Measurements from ENCODE around the gene SLC4A7. TPM values are rescaled to one million over a fixed set of nuclear protein-coding genes. Genes with fewer than 3 reads are reported as not detected.

SLC4A7 gene
- total and polyA plus RNA-seq, 2 donors (not counting 1 experiment from before 2014, with no cell fraction given): 9.4 to 46.9 TPM

GRCh38 chr3:27357665-27358258, 126.4 kb downstream of the SLC4A7 start:
- Histone ChIP-seq H3K27me3 (replicated peaks in 1 of 4; ENCODE audit: control extremely low read depth in 1 of 4, control insufficient read depth in 3 of 4, insufficient read depth in 4 of 4, low read length in 3 of 4) (no peaks in the 10 kb centered on the region), H3K4me1 (ENCODE audit: control insufficient read depth in 2 of 2, insufficient read depth in 2 of 2, low read length in 2 of 2) (peaks cover 22 to 29% of the 10 kb centered on the region in 2 donors), H3K79me2 (ENCODE audit: control insufficient read depth, insufficient read depth, low read length) (no peaks in the 10 kb centered on the region), H3K36me3 (replicated peaks in 1 of 2; ENCODE audit: control extremely low read depth in 1 of 2, control insufficient read depth in 1 of 2, extremely low read depth in 1 of 2, insufficient read depth in 2 of 2, low read length in 1 of 2) (no peaks in the 10 kb centered on the region), H3K27ac (ENCODE audit: low read length in 2 of 2) (no peak overlapping the region), H3K9ac (ENCODE audit: low read length) (no peak overlapping the region), H3K4me2 (replicated peaks; ENCODE audit: low read depth, low read length, poor library complexity, severe bottlenecking) (no peak overlapping the region), H3K9me3 (ENCODE audit: control extremely low read depth in 1 of 3, control insufficient read depth in 2 of 3, insufficient read depth in 1 of 3, low read length in 2 of 3) (no peaks in the 10 kb centered on the region), H3K4me3 (ENCODE audit: control extremely low read depth in 1 of 5, extremely low read depth in 1 of 5, insufficient read depth in 1 of 5, low read depth in 2 of 5, low read length in 4 of 5) (no peak overlapping the region), H4K20me1 (ENCODE audit: control insufficient read depth, insufficient read depth, low read length, poor library complexity, severe bottlenecking) (no peaks in the 10 kb centered on the region), H2AFZ (ENCODE audit: insufficient read depth, low read depth, low read length, poor library complexity, severe bottlenecking) (no peak overlapping the region)
- Mint-ChIP-seq H3K4me3 (no peak overlapping the region), H3K27ac (no peak overlapping the region), H3K4me1 (peaks cover 34% of the 10 kb centered on the region), H3K27me3 (no peaks in the 10 kb centered on the region), H3K9me3 (ENCODE audit: insufficient read depth) (no peaks in the 10 kb centered on the region)
- TF ChIP-seq, protein P1, sequence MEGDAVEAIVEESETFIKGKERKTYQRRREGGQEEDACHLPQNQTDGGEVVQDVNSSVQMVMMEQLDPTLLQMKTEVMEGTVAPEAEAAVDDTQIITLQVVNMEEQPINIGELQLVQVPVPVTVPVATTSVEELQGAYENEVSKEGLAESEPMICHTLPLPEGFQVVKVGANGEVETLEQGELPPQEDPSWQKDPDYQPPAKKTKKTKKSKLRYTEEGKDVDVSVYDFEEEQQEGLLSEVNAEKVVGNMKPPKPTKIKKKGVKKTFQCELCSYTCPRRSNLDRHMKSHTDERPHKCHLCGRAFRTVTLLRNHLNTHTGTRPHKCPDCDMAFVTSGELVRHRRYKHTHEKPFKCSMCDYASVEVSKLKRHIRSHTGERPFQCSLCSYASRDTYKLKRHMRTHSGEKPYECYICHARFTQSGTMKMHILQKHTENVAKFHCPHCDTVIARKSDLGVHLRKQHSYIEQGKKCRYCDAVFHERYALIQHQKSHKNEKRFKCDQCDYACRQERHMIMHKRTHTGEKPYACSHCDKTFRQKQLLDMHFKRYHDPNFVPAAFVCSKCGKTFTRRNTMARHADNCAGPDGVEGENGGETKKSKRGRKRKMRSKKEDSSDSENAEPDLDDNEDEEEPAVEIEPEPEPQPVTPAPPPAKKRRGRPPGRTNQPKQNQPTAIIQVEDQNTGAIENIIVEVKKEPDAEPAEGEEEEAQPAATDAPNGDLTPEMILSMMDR (IDR thresholded peaks at IDR 0.05): peak; percentile 81
- TF ChIP-seq EZH2 (IDR thresholded peaks at IDR 0.05; ENCODE audit: borderline replicate concordance, insufficient read depth, low read depth, low read length, poor library complexity, severe bottlenecking): no peak
- ATAC-seq (ENCODE audit: low read depth) (peak; percentile 80), DNase-seq (peak; percentile 67)
- intact Hi-C loops (cut with micrococcal nuclease): loop anchor here (1.0 to 5.0 kb wide), 4 partner anchors 110 to 991 kb away; partner anchors contain the start of genes AZI2 and ZCWPW2
- ChIA-PET CTCF (interaction anchor here (0.6 to 1.8 kb wide), 17 partner anchors 9 to 322 kb away, joined by 3 to 24 read pairs (median 4); partner anchors contain the start of gene NEK10), POLR2A (interaction anchor here (1.0 kb wide), 1 partner anchor 354 kb away, joined by 3 read pairs; no protein-coding TSS in a partner anchor)
- WGBS (ENCODE audit: insufficient coverage): no CpG with 5 or more reads among the region's 1 CpG

DNA sequence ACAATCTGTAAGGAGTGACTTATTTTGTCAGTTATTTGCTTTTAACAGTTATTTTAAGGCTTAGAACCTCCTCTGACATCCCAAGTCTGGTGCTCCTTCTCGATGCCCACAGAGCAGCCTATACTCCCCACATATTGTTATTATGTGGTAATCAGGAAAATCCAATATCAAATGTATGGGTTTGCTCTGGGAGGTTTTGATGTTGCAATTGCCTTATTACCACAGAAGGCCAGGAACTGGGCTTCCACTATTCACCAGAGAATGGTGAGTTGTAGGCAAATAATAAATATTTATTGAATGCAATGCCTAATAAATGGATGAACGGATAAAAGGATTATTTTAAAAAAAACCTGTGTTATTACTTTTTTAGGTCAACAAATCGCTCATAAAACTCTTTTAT, 127.2 kb downstream of the SLC4A7 start:
- no peak for DNase-seq
- Histone ChIP-seq H2AFZ (ENCODE audit: insufficient read depth, low read depth, low read length, poor library complexity, severe bottlenecking) (no peak overlapping the region), H3K79me2 (ENCODE audit: control insufficient read depth, insufficient read depth, low read length) (no peaks in the 10 kb centered on the region), H3K27me3 (replicated peaks in 1 of 4; ENCODE audit: control extremely low read depth in 1 of 4, control insufficient read depth in 3 of 4, insufficient read depth in 4 of 4, low read length in 3 of 4) (no peaks in the 10 kb centered on the region), H3K4me1 (ENCODE audit: control insufficient read depth in 2 of 2, insufficient read depth in 2 of 2, low read length in 2 of 2) (peaks cover 22 to 29% of the 10 kb centered on the region in 2 donors), H3K36me3 (replicated peaks in 1 of 2; ENCODE audit: control extremely low read depth in 1 of 2, control insufficient read depth in 1 of 2, extremely low read depth in 1 of 2, insufficient read depth in 2 of 2, low read length in 1 of 2) (no peaks in the 10 kb centered on the region), H3K9me3 (ENCODE audit: control extremely low read depth in 1 of 3, control insufficient read depth in 2 of 3, insufficient read depth in 1 of 3, low read length in 2 of 3) (no peaks in the 10 kb centered on the region), H3K27ac (ENCODE audit: low read length in 2 of 2) (no peak overlapping the region), H3K4me3 (ENCODE audit: control extremely low read depth in 1 of 5, extremely low read depth in 1 of 5, insufficient read depth in 1 of 5, low read depth in 2 of 5, low read length in 4 of 5) (no peak overlapping the region), H3K4me2 (replicated peaks; ENCODE audit: low read depth, low read length, poor library complexity, severe bottlenecking) (no peak overlapping the region), H4K20me1 (ENCODE audit: control insufficient read depth, insufficient read depth, low read length, poor library complexity, severe bottlenecking) (no peaks in the 10 kb centered on the region), H3K9ac (ENCODE audit: low read length) (no peak overlapping the region)
- Mint-ChIP-seq H3K27me3 (no peaks in the 10 kb centered on the region), H3K4me1 (peaks cover 34% of the 10 kb centered on the region), H3K27ac (no peak overlapping the region), H3K9me3 (ENCODE audit: insufficient read depth) (no peaks in the 10 kb centered on the region), H3K4me3 (no peak overlapping the region)
- no CpG with 5 or more reads among the region's 3 CpGs for WGBS (ENCODE audit: insufficient coverage)
- TF ChIP-seq, protein P1 (IDR thresholded peaks at IDR 0.05): no peak
- TF ChIP-seq EZH2 (IDR thresholded peaks at IDR 0.05; ENCODE audit: borderline replicate concordance, insufficient read depth, low read depth, low read length, poor library complexity, severe bottlenecking): no peak
- ChIA-PET POLR2A (no interaction called here), CTCF (no interaction called here)
- intact Hi-C loops (cut with micrococcal nuclease): loop anchor here (1.0 to 5.0 kb wide), 4 partner anchors 110 to 992 kb away; partner anchors contain the start of genes AZI2 and ZCWPW2
- no peak for ATAC-seq (ENCODE audit: low read depth)
